Activated CD8-positive, alpha-beta memory T cell treated with anti-CD3 and anti-CD28 coated beads, Interleukin-2, amount 10 ng/mL, durations not matched to agents 7 days and 5 days (primary cell): Measurements from ENCODE around the gene UAP1L1. TPM values are rescaled to one million over a fixed set of nuclear protein-coding genes. Genes with fewer than 3 reads are reported as not detected.

Experiments used
- ATAC-seq: fragments of 150-1000 bp; cut with Tn5 transposase; one replicate; pipeline ENCODE4 v1.10.0; 2021; ENCODE audit warnings: moderate library complexity
- CTCF ChIA-PET: fragments of 350-600 bp; sonication (Branson Sonifier 250); formaldehyde crosslinking; loops from one replicate; lab custom pipeline; 2021; ENCODE audit warnings: antibody characterized with exemption; lab: Charles Lee
- DNase-seq: peaks from one replicate; pipeline ENCODE4 v3.0.0-alpha.2; 2020
- H3K27ac Mint-ChIP-seq: one replicate; pipeline ENCODE4 v1.8.0; 2021; ENCODE audit warnings: mild to moderate bottlenecking, mixed read lengths
- H3K27me3 Mint-ChIP-seq: one replicate; pipeline ENCODE4 v1.8.0; 2021; ENCODE audit warnings: mixed read lengths
- H3K36me3 Mint-ChIP-seq: one replicate; pipeline ENCODE4 v1.8.0; 2021; ENCODE audit warnings: mild to moderate bottlenecking, mixed read lengths
- H3K4me1 Mint-ChIP-seq: one replicate; pipeline ENCODE4 v1.8.0; 2021; ENCODE audit warnings: mixed read lengths
- H3K4me3 Mint-ChIP-seq: one replicate; pipeline ENCODE4 v1.8.0; 2021; ENCODE audit warnings: mild to moderate bottlenecking, moderate library complexity, mixed read lengths
- H3K9me3 Mint-ChIP-seq: one replicate; pipeline ENCODE4 v1.8.0; 2022; ENCODE audit warnings: low read depth, mixed read lengths
- total RNA-seq, 2 experiments: library from RNA; stranded (reverse); gene quantifications; one replicate each; pipeline ENCODE4 v1.2.3, GENCODE V29; 2021

UAP1L1 gene
- total RNA-seq, 2 experiments from 2014 or later: 32.6 to 35.3 TPM

DNA sequence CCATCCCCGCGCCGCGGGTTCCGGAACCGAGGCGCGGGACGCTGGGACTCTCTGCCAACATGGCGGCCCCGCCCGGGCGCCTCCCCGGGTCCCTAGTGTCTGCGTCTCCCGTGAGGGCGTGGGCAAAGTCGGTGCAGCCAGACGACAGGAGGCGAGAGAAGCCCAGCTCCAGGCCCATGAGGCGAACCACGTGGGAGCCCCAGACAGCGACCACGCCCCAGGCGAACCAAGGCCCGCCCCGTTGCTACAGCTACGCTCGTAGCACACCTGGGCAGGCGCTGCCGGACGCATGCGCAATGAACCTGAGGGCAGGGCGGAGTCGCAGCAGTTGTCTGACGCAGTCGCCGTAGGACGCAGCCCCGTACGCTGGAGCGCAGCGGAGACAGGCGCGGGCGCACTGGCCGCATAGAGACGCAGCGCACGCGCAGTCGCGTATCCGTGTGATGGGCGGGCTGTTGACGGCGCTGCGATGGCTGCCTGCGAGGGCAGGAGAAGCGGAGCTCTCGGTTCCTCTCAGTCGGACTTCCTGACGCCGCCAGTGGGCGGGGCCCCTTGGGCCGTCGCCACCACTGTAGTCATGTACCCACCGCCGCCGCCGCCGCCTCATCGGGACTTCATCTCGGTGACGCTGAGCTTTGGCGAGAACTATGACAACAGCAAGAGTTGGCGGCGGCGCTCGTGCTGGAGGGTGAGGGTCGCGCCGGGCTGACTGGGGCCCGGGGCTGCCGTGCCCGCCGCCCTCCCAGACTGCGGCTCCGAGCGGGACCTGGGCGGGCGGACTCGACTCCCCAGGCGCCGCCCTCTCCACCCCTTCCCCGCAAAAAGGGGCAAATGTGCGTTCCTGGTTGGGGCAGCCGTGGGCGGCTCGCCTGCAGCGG, 9.5 kb downstream of the UAP1L1 start, which contains the start of gene MAN1B1:
MAN1B1 (plus strand) TSS at position 455 of the 878 bp plus-strand sequence; CDS start at position 470, 15 bp downstream.
- CTCF ChIA-PET: interaction anchor here (0.6 to 10.6 kb wide), 22 partner anchors 9 to 359 kb away, joined by 3 to 138 read pairs (median 5); partner anchors contain the start of genes ABCA2, DPP7, NPDC1 and RNF224
- Mint-ChIP-seq H3K4me3 (peak within 1 kb of the TSS; percentile 82), H3K27ac (peak within 1 kb of the TSS; percentile 90), H3K9me3 (no peaks in the 10 kb centered on the region), H3K27me3 (no peaks in the 10 kb centered on the region), H3K4me1 (peaks cover 41% of the 10 kb centered on the region), H3K36me3 (peaks cover 6% of the 10 kb centered on the region)
- peak; percentile 100 for DNase-seq
- peak; percentile 86 for ATAC-seq

DNA sequence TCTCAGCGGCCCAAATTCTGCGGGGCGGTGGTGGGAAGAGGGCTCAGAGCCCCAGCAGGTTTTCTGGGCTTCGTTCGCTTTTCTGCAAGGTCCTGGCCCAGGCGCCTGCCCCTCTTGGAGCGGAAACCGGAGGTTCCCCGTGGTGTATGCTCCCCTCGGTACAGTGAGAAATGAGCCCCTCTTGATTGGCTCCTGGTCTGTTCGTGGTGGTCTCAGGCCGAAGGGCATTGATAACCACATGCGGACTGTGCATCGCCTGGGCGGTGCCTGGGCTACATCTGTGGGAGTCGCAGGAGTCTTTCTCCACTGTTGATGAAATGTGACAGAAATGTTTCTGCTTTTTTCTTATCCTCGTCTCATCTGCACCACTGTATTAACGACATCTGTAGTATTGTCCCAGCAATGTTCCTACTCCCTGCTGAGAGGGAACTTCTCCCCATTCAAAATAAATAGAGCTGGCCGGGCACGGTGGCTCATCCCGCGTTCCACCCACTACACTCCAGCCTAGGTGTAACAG, 10.2 kb downstream of the UAP1L1 start:
- Mint-ChIP-seq H3K27ac (peak overlapping the region; percentile 89), H3K4me1 (peaks cover 43% of the 10 kb centered on the region)

DNA sequence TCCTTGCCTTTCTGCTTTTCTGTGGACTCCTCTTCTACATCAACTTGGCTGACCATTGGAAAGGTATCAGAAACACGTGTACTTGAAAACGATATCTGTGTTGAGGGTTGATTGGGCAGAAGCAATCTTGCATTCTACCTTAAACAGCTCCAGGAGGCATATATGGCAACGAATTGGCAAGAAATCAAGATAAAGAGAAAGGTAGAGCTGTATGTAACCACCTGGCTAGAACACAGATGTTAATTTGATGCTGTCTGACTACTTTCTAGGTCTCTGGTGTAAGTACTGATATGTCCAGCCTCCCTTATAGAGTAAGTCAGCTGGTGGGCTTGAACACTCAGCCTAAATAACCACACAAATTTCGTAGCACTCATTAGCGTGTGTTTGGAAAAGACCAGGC, 10.8 kb downstream of the UAP1L1 start:
- Mint-ChIP-seq H3K36me3 (peaks cover 14% of the 10 kb centered on the region), H3K27me3 (no peaks in the 10 kb centered on the region), H3K27ac (peak overlapping the region; percentile 89), H3K9me3 (no peaks in the 10 kb centered on the region), H3K4me3 (peak overlapping the region; percentile 82), H3K4me1 (peaks cover 48% of the 10 kb centered on the region)
- ATAC-seq: no peak
- DNase-seq: no peak
- CTCF ChIA-PET: interaction anchor here (0.9 to 10.6 kb wide), 7 partner anchors 8 to 361 kb away, joined by 3 to 138 read pairs (median 12); partner anchors contain the start of genes NPDC1 and SAPCD2

More for the DNA sequence above, 10.2 kb downstream of the UAP1L1 start:
- ATAC-seq (no peak), DNase-seq (peak; percentile 64)
- H3K27me3 Mint-ChIP-seq: no peaks in the 10 kb centered on the region
- H3K36me3 Mint-ChIP-seq: peaks cover 9% of the 10 kb centered on the region
- CTCF ChIA-PET: interaction anchor here (0.6 to 10.6 kb wide), 18 partner anchors 8 to 360 kb away, joined by 3 to 138 read pairs (median 6); partner anchors contain the start of genes ABCA2, DPP7, NPDC1 and RNF224
- no peaks in the 10 kb centered on the region for H3K9me3 Mint-ChIP-seq
- H3K4me3 Mint-ChIP-seq: peak overlapping the region; percentile 82

DNA sequence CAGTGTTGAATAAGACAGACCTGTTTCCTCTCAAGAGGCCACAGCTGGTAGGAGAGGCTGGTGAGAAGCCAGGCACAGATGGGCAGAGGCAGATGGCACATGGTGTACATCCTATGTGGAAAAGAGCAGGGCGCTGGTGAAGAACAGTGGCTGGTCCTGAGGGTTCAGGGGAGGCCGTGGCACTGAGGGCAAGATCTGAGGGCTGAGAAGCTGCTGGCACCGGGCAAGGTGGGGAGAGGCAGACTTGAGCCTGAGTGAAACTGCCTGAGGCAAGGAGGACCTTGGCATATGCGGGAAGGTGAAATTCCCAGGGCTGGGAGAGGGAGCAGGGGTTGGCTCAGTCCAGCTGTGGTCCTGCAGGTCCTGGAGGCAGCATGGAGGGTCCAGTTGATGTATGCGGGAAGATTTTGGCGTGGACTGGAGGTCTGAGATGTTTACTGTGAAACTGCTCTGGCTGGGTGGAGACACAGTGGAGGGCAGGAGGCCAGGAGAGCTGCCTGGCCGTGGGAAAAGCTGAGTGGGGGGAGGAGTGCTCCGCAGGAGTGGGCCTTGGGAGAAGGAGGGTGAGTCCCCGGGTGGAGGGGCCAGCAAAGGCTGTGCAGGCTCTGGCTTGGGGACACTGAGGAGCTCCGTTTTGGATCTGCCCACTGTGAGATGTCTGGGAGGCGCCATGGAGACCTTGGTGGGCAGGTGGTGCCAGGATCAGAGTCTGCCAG, 12.1 kb downstream of the UAP1L1 start:
- DNase-seq (no peak), ATAC-seq (no peak)
- no peak overlapping the region for H3K27ac Mint-ChIP-seq
- no peaks in the 10 kb centered on the region for H3K9me3 Mint-ChIP-seq
- H3K36me3 Mint-ChIP-seq: peaks cover 16% of the 10 kb centered on the region
- CTCF ChIA-PET: interaction anchor here (0.8 to 10.6 kb wide), 5 partner anchors 21 to 151 kb away, joined by 3 to 138 read pairs (median 3); partner anchors contain the start of genes DPP7, SAPCD2 and TUBB4B
- H3K4me1 Mint-ChIP-seq: peaks cover 47% of the 10 kb centered on the region
- no peak overlapping the region for H3K4me3 Mint-ChIP-seq
- H3K27me3 Mint-ChIP-seq: no peaks in the 10 kb centered on the region

DNA sequence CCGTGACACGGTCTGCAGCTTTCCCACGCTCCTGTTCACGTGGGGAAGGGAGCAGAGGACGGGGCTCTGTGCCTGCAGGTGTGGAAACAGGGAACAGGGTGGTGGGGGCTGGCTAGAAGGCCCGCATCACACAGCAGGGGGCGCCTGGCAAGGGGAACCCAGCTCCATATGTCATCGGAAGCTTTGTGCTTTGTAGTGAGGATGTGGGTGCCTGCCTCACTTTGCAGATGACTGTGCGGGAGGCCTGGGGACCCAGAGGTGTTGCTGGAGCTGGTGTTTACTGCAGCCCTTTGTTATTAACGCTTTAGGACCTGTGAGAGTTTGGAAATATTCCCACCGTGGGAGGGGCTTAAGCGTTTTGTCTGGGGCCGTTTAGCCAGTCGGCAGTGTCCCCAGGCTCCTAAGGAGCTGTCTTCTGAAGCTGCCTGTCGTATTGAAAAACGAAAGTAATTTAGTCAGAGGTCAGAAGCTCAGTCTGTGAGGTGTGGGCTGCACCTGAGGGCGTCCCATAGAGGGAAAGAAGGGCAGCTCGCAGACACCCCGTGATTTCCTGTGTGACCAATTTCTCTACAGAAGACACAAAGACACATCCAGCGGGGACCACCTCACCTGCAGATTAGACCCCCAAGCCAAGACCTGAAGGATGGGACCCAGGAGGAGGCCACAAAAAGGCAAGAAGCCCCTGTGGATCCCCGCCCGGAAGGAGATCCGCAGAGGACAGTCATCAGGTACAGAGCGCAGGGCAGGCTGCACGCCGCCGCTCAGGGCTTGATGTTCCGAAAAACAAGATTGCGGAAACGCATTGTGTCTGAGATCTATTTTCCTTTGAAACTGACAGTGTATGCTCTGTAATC, 18.6 kb downstream of the UAP1L1 start:
- Mint-ChIP-seq H3K36me3 (peaks cover 32% of the 10 kb centered on the region), H3K27me3 (no peaks in the 10 kb centered on the region), H3K9me3 (no peaks in the 10 kb centered on the region), H3K4me1 (peaks cover 30% of the 10 kb centered on the region), H3K27ac (peak overlapping the region; percentile 97), H3K4me3 (peak overlapping the region; percentile 85)
- peak; percentile 95 for DNase-seq
- peak; percentile 98 for ATAC-seq
- CTCF ChIA-PET: interaction anchor here (0.6 to 3.8 kb wide), 29 partner anchors 8 to 349 kb away, joined by 3 to 45 read pairs (median 6); partner anchors contain the start of genes AJM1, CYSRT1, DPP7 and MAN1B1

DNA sequence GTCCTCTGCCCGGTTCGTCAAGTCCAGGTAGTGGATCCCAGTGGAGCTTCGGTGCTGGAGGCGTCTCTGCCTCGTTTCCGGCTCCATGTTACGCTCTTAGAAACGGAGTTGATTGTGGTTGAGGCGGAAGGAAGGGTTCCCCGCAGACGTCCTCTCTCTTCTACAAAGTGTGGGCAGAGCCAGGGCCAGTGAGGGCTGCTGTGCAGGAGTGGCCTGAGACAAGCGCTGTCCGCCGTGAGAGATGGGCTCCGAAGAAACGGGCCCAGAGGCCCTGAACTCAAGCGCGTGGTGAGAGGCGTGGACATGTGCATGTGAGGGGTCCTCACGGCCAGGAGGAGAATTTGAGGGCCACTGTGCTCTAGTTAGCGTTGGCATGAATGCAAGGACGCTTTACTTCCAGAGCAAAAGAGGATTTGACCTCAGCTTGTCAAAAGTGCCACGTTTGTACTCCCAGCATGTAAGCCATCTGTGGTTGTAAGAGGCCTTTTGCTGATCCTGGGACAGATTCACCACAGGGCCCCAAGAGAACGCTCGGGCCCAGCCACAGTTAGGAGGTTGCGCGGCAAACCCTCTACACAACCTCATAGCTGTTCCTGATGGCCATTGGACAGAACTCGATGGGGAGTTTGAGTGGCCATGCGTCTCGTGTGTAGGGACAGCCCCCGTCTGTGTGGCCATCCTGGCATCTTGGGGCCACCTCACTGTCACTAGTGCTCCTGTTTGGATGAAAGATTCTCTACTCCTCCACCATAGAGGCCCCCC, 19.6 kb downstream of the UAP1L1 start:
- CTCF ChIA-PET: interaction anchor here (1.0 to 3.8 kb wide), 12 partner anchors 10 to 348 kb away, joined by 3 to 45 read pairs (median 9); partner anchors contain the start of genes CYSRT1, DPP7, MAN1B1 and RNF208
- ATAC-seq: no peak

DNA sequence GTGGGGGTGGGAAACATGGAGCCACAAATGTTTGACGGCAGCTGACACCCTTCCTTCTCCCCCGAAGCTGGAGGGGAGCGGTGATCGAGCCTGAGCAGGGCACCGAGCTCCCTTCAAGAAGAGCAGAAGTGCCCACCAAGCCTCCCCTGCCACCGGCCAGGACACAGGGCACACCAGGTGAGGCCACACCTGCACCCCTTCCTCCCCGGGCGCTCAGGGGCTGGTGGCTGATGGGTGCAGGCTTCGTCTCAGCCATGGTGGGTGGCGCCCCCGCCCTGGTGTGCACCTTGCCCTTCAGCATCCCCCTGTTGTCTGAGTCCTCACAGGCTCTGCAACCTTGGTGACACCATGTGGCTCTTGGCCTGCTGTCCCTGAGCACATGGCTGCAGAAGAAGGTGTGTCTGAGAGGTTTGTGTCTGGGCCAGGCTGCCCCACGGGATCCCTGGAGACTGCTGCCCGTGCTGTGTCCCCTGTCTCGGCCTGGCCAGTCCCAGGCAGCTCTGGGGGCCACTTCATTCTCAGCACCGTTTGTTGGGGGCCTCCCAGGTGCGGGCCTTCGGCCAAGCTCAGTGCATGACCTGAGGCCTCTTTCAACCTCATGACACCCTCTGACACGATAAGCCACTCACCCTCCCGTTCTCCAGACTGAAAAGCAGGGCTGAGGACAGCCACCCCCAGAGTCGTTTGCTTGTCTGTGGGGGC, 20.6 kb downstream of the UAP1L1 start:
- no peak overlapping the region for H3K4me3 Mint-ChIP-seq
- ATAC-seq: no peak
- no peaks in the 10 kb centered on the region for H3K27me3 Mint-ChIP-seq
- no peak for DNase-seq
- CTCF ChIA-PET: interaction anchor here (3.2 to 3.8 kb wide), 2 partner anchors 16 to 29 kb away, joined by 23 to 45 read pairs; partner anchors contain the start of genes DPP7 and SAPCD2
- H3K9me3 Mint-ChIP-seq: no peaks in the 10 kb centered on the region
- peaks cover 21% of the 10 kb centered on the region for H3K36me3 Mint-ChIP-seq
- H3K27ac Mint-ChIP-seq: no peak overlapping the region
- peaks cover 25% of the 10 kb centered on the region for H3K4me1 Mint-ChIP-seq

More for the DNA sequence above, 19.6 kb downstream of the UAP1L1 start:
- no peak for DNase-seq
- H3K36me3 Mint-ChIP-seq: peaks cover 29% of the 10 kb centered on the region
- H3K27me3 Mint-ChIP-seq: no peaks in the 10 kb centered on the region
- no peaks in the 10 kb centered on the region for H3K9me3 Mint-ChIP-seq
- H3K4me3 Mint-ChIP-seq: peak overlapping the region; percentile 85
- peak overlapping the region; percentile 97 for H3K27ac Mint-ChIP-seq
- peaks cover 30% of the 10 kb centered on the region for H3K4me1 Mint-ChIP-seq

DNA sequence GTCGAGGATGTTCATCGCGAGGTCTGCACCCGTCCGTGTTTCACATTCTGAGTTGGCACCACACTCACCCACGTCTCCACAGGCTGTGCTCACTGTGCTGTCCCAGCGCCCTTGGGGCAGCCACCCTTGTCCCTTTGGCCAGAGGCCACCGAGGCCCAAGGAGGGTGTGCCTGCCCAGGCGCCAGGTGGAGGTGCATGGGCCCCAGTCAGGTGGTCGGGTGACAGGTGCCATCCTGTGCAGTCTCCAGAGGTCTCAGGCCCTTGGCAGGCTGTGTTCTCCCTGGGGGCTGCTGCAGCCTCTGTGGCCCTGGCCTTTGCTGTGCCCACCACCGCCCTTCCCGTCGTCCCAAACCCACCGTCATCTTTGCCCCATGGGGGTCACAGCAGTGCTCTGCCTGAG, 21.9 kb downstream of the UAP1L1 start:
- DNase-seq (no peak), ATAC-seq (no peak)
- Mint-ChIP-seq H3K27me3 (no peaks in the 10 kb centered on the region), H3K9me3 (peaks cover 5% of the 10 kb centered on the region), H3K27ac (no peak overlapping the region), H3K36me3 (peaks cover 20% of the 10 kb centered on the region), H3K4me1 (peaks cover 19% of the 10 kb centered on the region), H3K4me3 (no peak overlapping the region)
- CTCF ChIA-PET: no interaction called here

DNA sequence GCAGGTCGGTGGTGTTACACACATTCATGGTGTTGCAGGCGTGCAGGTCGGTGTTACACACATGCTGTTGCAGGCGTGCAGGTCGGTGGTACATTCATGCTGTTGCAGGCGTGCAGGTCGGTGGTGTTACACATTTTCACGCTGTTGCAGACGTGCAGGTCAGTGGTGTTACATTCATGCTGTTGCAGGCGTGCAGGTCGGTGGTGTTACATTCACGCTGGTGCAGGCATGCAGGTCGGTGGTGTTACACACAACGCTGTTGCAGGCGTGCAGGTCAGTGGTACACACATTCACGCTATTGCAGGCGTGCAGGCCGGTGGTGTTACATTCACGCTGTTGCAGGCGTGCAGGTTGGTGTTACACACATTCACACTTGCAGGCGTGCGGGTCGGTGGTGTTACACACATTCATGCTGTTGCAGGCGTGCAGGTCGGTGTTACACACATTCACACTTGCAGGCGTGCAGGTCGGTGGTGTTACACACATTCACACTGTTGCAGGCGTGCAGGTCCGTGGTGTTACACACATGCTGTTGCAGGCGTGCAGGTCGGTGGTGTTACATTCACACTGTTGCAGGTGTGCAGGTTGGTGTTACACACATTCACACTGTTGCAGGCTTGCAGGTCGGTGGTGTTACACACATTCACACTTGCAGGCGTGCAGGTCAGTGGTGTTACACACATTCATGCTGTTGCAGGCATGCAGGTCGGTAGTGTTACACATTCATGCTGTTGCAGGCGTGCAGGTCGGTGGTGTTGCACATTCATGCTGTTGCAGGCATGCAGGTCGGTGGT, 26.1 kb downstream of the UAP1L1 start:
- no peaks in the 10 kb centered on the region for H3K4me1 Mint-ChIP-seq
- DNase-seq (no peak), ATAC-seq (no peak)
- no peak overlapping the region for H3K4me3 Mint-ChIP-seq
- CTCF ChIA-PET: interaction anchor here (1.7 kb wide), 1 partner anchor 7 kb away, joined by 5 read pairs; no protein-coding TSS in a partner anchor
- peaks cover 14% of the 10 kb centered on the region for H3K36me3 Mint-ChIP-seq
- H3K27me3 Mint-ChIP-seq: no peaks in the 10 kb centered on the region
- H3K27ac Mint-ChIP-seq: no peak overlapping the region
- peaks cover 5% of the 10 kb centered on the region for H3K9me3 Mint-ChIP-seq

DNA sequence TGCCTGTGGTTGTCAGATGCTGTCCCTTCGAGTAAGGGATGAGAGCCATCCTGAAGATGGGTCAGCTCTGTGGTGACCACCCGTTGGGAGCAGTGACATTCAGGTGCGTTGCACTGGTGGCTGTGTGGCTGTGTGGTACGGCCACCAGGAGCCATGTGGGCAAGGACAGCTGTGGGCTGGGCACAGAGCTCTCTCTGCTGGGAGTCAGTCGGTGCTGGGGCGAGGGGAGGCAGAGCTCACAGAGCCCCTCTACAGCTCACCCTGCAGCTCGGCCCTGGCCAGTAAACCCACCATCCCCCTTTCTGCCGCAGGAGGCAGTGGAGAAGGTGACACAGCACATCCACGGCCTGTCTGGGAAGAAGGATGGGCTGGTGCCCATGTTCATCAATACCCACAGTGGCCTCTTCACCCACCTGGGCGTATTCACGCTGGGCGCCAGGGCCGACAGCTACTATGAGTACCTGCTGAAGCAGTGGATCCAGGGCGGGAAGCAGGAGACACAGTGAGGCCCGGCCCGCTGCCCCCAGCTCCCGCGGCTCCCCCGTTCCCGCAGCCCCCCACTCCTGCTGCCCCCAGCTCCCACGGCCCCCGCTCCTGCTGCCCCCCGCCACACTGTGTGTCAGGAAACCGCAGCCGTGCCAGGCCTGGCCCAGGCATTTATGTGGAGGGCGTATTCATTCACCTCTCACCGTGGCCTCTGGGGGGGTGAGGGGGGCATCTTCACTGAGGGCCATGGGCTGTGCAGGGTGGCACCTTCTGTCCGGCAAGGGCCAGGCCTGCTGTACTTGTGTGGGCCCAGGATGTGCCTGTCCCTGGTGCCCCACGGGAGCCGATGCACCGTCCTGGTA, 28.7 kb downstream of the UAP1L1 start:
- Mint-ChIP-seq H3K4me3 (no peak overlapping the region), H3K27me3 (no peaks in the 10 kb centered on the region), H3K27ac (no peak overlapping the region), H3K36me3 (peaks cover 12% of the 10 kb centered on the region), H3K9me3 (peaks cover 5% of the 10 kb centered on the region), H3K4me1 (no peaks in the 10 kb centered on the region)
- DNase-seq (no peak), ATAC-seq (no peak)
- CTCF ChIA-PET: interaction anchor here (0.9 to 2.4 kb wide), 5 partner anchors 10 to 163 kb away, joined by 3 to 9 read pairs (median 4); partner anchors contain the start of gene TUBB4B
